Measurements from ENCODE around the gene SLC37A2. TPM values are rescaled to one million over a fixed set of nuclear protein-coding genes. Genes with fewer than 3 reads are reported as not detected.

SLC37A2 gene
- total RNA-seq, 4 donors from 2014 or later = 6.6 to 12.9 (median 8.9) TPM

DNA sequence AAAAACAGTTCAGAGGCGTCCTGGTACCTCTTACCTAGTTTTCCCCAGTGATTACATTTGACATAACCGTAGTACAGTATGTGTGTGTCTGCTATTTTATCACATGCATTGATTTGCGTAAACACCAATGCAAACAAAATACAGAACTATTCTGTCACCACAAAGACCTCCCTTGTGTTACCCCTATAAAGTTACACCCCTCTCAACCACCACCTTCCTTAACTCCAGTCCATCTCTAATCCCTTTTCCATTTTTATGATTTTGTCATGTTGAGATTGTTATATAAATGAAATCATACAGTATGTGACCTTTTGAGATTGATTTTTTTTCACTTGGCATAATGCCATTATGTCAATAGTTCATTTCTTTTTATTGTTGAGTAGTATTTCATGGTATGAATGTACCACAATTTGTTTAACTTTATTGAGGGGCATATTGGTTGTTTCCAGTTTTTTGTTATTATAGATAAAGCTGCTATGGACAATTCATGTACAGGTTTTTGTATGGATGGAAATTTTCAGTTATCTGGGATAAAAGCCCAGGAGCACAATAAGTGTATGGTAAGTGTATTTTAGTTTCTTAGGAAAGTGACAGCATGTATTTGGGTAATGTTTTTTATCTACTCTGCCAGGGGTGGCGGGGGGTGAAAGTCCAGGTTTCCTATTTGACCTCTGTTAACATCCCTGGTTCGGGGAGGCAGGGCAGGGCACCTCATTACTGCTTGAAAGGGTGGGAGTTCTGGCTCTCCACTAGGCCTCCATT, 6.0 kb upstream of the SLC37A2 start:
- no peak for DNase-seq (ENCODE audit: extremely low spot score)
- H3K4me3 ChIP-seq = no peak overlapping the region
- TF ChIP-seq POLR2A (IDR thresholded peaks at IDR 0.05; ENCODE audit: low read depth) = no peak
- no peak for TF ChIP-seq EP300 (IDR thresholded peaks at IDR 0.05)
- TF ChIP-seq, protein P1, sequence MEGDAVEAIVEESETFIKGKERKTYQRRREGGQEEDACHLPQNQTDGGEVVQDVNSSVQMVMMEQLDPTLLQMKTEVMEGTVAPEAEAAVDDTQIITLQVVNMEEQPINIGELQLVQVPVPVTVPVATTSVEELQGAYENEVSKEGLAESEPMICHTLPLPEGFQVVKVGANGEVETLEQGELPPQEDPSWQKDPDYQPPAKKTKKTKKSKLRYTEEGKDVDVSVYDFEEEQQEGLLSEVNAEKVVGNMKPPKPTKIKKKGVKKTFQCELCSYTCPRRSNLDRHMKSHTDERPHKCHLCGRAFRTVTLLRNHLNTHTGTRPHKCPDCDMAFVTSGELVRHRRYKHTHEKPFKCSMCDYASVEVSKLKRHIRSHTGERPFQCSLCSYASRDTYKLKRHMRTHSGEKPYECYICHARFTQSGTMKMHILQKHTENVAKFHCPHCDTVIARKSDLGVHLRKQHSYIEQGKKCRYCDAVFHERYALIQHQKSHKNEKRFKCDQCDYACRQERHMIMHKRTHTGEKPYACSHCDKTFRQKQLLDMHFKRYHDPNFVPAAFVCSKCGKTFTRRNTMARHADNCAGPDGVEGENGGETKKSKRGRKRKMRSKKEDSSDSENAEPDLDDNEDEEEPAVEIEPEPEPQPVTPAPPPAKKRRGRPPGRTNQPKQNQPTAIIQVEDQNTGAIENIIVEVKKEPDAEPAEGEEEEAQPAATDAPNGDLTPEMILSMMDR (IDR thresholded peaks at IDR 0.05) = no peak
- 84% methylated on average over 5 of the region's 5 CpGs for WGBS
- no peaks in the 10 kb centered on the region for H3K9me3 ChIP-seq
- no peak overlapping the region for H3K27ac ChIP-seq (replicated peaks in 1 of 4)
- no peaks in the 10 kb centered on the region for H3K27me3 ChIP-seq
- intact Hi-C loops (cut with DNase I) = no loop called here
- no peaks in the 10 kb centered on the region for H3K36me3 ChIP-seq
- H3K4me1 ChIP-seq = no peaks in the 10 kb centered on the region

DNA sequence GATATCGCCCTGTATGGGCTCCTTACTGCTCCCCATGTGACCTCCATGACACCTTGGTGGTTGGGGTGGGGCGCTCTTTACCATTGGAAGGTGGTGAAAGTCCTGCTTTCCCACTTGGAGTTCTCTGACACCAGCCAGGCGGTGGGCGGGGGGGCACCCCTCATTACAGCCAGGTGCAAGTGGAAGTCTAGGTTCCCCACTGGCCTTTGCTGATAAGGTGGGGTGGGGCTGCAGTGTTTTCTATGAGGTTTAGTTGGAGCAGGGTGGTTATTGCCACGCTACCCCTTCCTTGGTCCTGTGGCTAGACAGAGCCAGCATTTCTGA, 5.5 kb upstream of the SLC37A2 start:
- WGBS = 93% methylated on average over 3 of the region's 5 CpGs
- no peak for DNase-seq (ENCODE audit: extremely low spot score)
- intact Hi-C loops (cut with DNase I) = no loop called here
- TF ChIP-seq, protein P1 (IDR thresholded peaks at IDR 0.05) = no peak
- TF ChIP-seq POLR2A (IDR thresholded peaks at IDR 0.05; ENCODE audit: low read depth) (no peak), EP300 (IDR thresholded peaks at IDR 0.05) (no peak), POLR2AphosphoS5 (IDR thresholded peaks at IDR 0.05) (no peak)
- Histone ChIP-seq H3K9me3 (no peaks in the 10 kb centered on the region), H3K36me3 (no peaks in the 10 kb centered on the region), H3K27ac (replicated peaks in 1 of 4) (no peak overlapping the region), H3K4me1 (peaks cover 0 to 4% (median 3%) of the 10 kb centered on the region in 4 donors), H3K27me3 (no peaks in the 10 kb centered on the region), H3K4me3 (no peak overlapping the region)

DNA sequence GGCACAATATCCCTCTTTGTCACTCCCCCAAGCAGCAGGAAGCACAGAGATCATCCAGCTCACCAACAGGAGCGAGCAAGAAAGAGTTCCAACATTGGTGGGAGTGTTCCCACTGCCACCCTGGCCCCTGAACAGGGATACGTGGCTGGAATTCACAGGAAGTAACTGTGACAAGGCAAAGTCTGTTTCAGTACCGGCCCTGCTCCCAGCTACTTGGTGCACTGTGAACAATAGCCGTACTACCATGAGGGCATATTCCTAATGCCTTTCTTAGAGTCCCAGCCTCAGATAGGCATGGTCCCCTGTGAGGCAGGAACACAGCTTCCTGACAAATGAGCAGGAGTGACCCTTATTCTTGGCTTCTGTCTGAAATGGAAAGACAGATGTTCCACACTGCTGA, 1.8 kb upstream of the SLC37A2 start:
- H3K4me3 ChIP-seq = no peak overlapping the region
- 73% methylated on average over 3 of the region's 4 CpGs for WGBS
- H3K27ac ChIP-seq (replicated peaks in 1 of 4) = no peak overlapping the region
- no peaks in the 10 kb centered on the region for H3K9me3 ChIP-seq
- no peaks in the 10 kb centered on the region for H3K36me3 ChIP-seq
- H3K27me3 ChIP-seq = no peaks in the 10 kb centered on the region
- DNase-seq (ENCODE audit: extremely low spot score) = peak; percentile 42
- intact Hi-C loops (cut with DNase I) = no loop called here
- TF ChIP-seq POLR2A (IDR thresholded peaks at IDR 0.05; ENCODE audit: low read depth) (no peak), POLR2AphosphoS5 (IDR thresholded peaks at IDR 0.05) (no peak), EP300 (IDR thresholded peaks at IDR 0.05) (no peak)
- TF ChIP-seq, protein P1 (IDR thresholded peaks at IDR 0.05) = no peak
- peaks cover 11 to 21% (median 16%) of the 10 kb centered on the region in 4 donors for H3K4me1 ChIP-seq

DNA sequence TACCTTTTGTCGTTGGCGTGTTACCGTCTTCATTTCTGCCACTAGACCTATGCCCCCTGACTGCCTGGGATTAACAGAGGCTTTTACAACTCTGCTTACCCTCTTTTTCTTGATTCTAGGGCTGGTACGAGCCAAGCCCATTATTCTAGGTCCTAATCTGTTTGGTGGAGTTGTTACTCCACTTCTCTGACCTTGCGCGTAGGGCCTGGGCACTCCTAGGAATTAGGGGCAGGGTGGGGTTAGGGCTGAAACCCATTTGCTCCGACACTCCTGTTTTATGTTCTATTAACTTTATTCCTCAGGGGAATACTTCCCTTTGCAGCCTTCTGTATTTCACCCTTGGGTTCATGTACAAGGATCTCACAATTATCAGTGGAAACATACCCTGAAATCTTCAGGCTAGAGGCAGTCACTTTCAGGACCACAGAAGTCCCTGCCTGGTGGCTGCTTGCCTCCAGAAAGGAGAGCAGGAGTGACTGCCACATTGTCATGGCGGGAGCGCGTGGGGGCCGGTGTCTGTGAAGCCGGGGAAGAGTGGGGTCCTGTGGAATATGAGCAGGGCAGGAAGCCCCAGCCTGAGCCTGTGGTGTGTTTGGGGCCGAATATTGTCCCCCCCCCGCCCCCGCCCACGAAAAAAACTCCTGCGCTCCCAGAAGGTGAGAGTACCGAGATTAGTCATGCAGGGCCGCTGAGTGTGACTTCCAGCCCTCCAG, 731 bp upstream of the SLC37A2 start:
- WGBS = 50% methylated on average over 18 of the region's 19 CpGs
- intact Hi-C loops (cut with DNase I) = no loop called here
- no peaks in the 10 kb centered on the region for H3K36me3 ChIP-seq
- H3K4me3 ChIP-seq = peak overlapping the region; percentile 59 to 75 (median 71)
- peak; percentile 55 for DNase-seq (ENCODE audit: extremely low spot score)
- H3K27ac ChIP-seq (replicated peaks in 1 of 4) = peak overlapping the region; percentile 66 to 76 (median 70)
- TF ChIP-seq, protein P1 (IDR thresholded peaks at IDR 0.05) = no peak
- TF ChIP-seq POLR2AphosphoS5 (IDR thresholded peaks at IDR 0.05) = no peak
- no peak for TF ChIP-seq EP300 (IDR thresholded peaks at IDR 0.05)
- TF ChIP-seq POLR2A (IDR thresholded peaks at IDR 0.05; ENCODE audit: low read depth) = no peak
- H3K4me1 ChIP-seq = peaks cover 11 to 21% (median 16%) of the 10 kb centered on the region in 4 donors
- no peaks in the 10 kb centered on the region for H3K9me3 ChIP-seq
- H3K27me3 ChIP-seq = no peaks in the 10 kb centered on the region
